GM18951 (cell line): ENCODE results near the gene TUBB.

Experiments used
- POLR2A ChIP-seq: IDR thresholded peaks from 4 replicates; pipeline ENCODE4 v1.6.1; 2011; ENCODE audit warnings: mild to moderate bottlenecking; ENCODE audit not compliant: insufficient read length, insufficient read depth; ENCODE audit errors: extremely low read depth
- in situ Hi-C: fragments of 300-500 bp; cut with MboI; formaldehyde crosslinking; loops from one replicate; pipeline ENCODE4 v1.12.0; 2022; ENCODE audit warnings: low sequenced_read_pairs, mixed read lengths, inconsistent platforms; ENCODE audit not compliant: unreplicated experiment

TUBB gene

GRCh38 chr6:30770592-30770991 is 50.4 kb downstream of the TUBB start:
- in situ Hi-C loops = no loop called here

GRCh38 chr6:30774701-30775100 is 54.5 kb downstream of the TUBB start:
- in situ Hi-C loops = no loop called here
- TF ChIP-seq POLR2A = no peak

More at GRCh38 chr6:30770592-30770991, 50.4 kb downstream of the TUBB start:
- TF ChIP-seq POLR2A = no peak
